Transverse colon (tissue), 4 donors: ENCODE measurements around the gene UQCC2. TPM values are rescaled to one million over a fixed set of nuclear protein-coding genes. Genes with fewer than 3 reads are reported as not detected.

ENCODE experiments used
- DNase-seq: peaks from one replicate; pipeline ENCODE4 v3.0.0-alpha.2; 2019
- H3K27ac ChIP-seq, 4 donors: fragments of 200-600 bp; sonication (generic); 2 replicates each; pipeline ENCODE4 v1.5.1; 2016 to 2018; ENCODE audit warnings: inconsistent platforms in 4 of 4
- H3K27me3 ChIP-seq: fragments of 200-600 bp; sonication (generic); 2 replicates; pipeline ENCODE4 v1.5.1; 2017; ENCODE audit warnings: inconsistent platforms
- H3K36me3 ChIP-seq, 4 donors: fragments of 200-600 bp; sonication (generic); 2 replicates each; pipeline ENCODE4 v1.5.1; 2017 to 2019; ENCODE audit warnings: inconsistent platforms in 4 of 4
- H3K4me1 ChIP-seq, 4 donors: fragments of 200-600 bp; sonication (generic); 2 replicates each; pipeline ENCODE4 v1.5.1; 2017 to 2020; ENCODE audit warnings: inconsistent platforms in 4 of 4
- H3K4me3 ChIP-seq, 4 donors: fragments of 200-600 bp; sonication (generic); 1 replicate in 1 of 4; 2 replicates in 3 of 4; pipeline versions ENCODE4 v1.5.1 to v1.6.1; 2017 to 2019; ENCODE audit warnings: inconsistent platforms in 4 of 4
- H3K9me3 ChIP-seq, 2 donors: fragments of 200-600 bp; sonication (generic); 2 replicates each; pipeline ENCODE4 v1.5.1; 2017 to 2019; ENCODE audit warnings: inconsistent platforms in 2 of 2
- EP300 ChIP-seq: sonication (generic); formaldehyde crosslinking; IDR thresholded peaks from one replicate; pipeline ENCODE4 v1.6.1; 2017; ENCODE audit warnings: antibody characterized with exemption, low read depth
- POLR2A ChIP-seq: fragments of 450-650 bp; IDR thresholded peaks from one replicate; pipeline ENCODE4 v1.6.1; 2016; ENCODE audit warnings: antibody characterized with exemption, mild to moderate bottlenecking, moderate library complexity
- POLR2AphosphoS5 ChIP-seq, 3 donors: sonication (generic); formaldehyde crosslinking; IDR thresholded peaks; one replicate each; pipeline ENCODE4 v1.6.1; 2016; ENCODE audit warnings: antibody characterized with exemption in 3 of 3
- WGBS, 2 donors: methylation state at CpG; one replicate each; pipeline ENCODE4 v1.1.5; 2018; ENCODE audit warnings: low coverage in 1 of 2; 5-methylcytosine and 5-hydroxymethylcytosine counted together
- in situ Hi-C, 4 donors: fragments of 200-750 bp; cut with MboI; loops; one replicate each; pipeline versions ENCODE4 v1.15.0 to v1.15.1; 2017; ENCODE audit warnings: low sequenced_read_pairs in 3 of 4, low pct_ligation_motif_present in 1 of 4, low pct_unique_long_range_greater_than_20kb in 1 of 4
- intact Hi-C: fragments of 100-400 bp; cut with DNase I; formaldehyde crosslinking; loops from one replicate; pipeline ENCODE4 v1.15.1; 2023; ENCODE audit warnings: low total_unique reads
- total RNA-seq, 4 donors: library from RNA; depleted of rRNA; stranded (reverse); fragments of >200 nt; gene quantifications; one replicate each; pipeline ENCODE4 v1.1.0, GENCODE V29; 2016
- TF ChIP-seq, protein P1 (sequence below), 5 experiments: fragments of 200-600 bp in 3 of 5; fragments of 450-650 bp in 2 of 5; sonication (generic) in 3 of 5; IDR thresholded peaks; 1 replicate in 2 of 5; 2 replicates in 3 of 5; pipeline ENCODE4 v1.5.1; 2016 to 2017; ENCODE audit warnings: antibody characterized with exemption in 5 of 5, inconsistent platforms in 3 of 5, mild to moderate bottlenecking in 2 of 5, moderate library complexity in 1 of 5

Gene UQCC2
- total RNA-seq, 4 donors from 2014 or later, result 2.8 to 17.6 (median 8.8) TPM

DNA sequence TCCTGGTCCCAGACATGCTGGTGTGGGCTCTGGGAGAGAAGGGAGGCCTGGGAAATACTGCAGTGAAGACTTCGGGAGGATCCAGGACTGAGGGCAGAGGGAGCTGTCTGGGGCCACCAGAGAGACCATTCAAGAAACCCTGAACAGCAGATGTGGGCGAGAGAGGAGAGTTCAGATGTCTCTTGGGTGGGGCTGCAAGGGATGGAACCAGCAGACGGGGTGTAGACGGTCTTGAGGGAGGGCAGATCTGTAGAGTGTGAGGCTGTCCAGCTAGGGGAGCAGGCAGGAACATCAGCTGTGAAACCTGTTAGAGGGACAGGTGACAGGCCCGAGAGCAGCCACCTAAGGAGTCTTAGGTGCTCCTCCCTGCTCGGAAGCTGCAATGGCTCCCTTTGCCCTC is 51.5 kb downstream of the UQCC2 start:
- no peak for DNase-seq
- Histone ChIP-seq H3K27me3 (no peaks in the 10 kb centered on the region), H3K27ac (no peak overlapping the region), H3K4me1 (no peaks in the 10 kb centered on the region), H3K4me3 (no peak overlapping the region), H3K9me3 (no peaks in the 10 kb centered on the region), H3K36me3 (no peaks in the 10 kb centered on the region)
- in situ Hi-C loops (no loop called here), intact Hi-C loops (no loop called here)
- TF ChIP-seq POLR2AphosphoS5 (IDR thresholded peaks at IDR 0.05) (no peak), POLR2A (no peak), EP300 (no peak)
- TF ChIP-seq, protein P1, sequence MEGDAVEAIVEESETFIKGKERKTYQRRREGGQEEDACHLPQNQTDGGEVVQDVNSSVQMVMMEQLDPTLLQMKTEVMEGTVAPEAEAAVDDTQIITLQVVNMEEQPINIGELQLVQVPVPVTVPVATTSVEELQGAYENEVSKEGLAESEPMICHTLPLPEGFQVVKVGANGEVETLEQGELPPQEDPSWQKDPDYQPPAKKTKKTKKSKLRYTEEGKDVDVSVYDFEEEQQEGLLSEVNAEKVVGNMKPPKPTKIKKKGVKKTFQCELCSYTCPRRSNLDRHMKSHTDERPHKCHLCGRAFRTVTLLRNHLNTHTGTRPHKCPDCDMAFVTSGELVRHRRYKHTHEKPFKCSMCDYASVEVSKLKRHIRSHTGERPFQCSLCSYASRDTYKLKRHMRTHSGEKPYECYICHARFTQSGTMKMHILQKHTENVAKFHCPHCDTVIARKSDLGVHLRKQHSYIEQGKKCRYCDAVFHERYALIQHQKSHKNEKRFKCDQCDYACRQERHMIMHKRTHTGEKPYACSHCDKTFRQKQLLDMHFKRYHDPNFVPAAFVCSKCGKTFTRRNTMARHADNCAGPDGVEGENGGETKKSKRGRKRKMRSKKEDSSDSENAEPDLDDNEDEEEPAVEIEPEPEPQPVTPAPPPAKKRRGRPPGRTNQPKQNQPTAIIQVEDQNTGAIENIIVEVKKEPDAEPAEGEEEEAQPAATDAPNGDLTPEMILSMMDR (IDR thresholded peaks at IDR 0.05), result no peak
- WGBS, 2 donors, result 90 to 100% methylated on average over 1 to 6 of the region's 6 CpGs

GRCh38 chr6:33658982-33659689 is 52.4 kb downstream of the UQCC2 start:
- H3K27me3 ChIP-seq, result no peaks in the 10 kb centered on the region
- H3K36me3 ChIP-seq, result no peaks in the 10 kb centered on the region
- H3K27ac ChIP-seq, result no peak overlapping the region
- no peak for DNase-seq
- no peak overlapping the region for H3K4me3 ChIP-seq
- H3K4me1 ChIP-seq, result no peaks in the 10 kb centered on the region
- no peaks in the 10 kb centered on the region for H3K9me3 ChIP-seq
- in situ Hi-C loops (no loop called here), intact Hi-C loops (no loop called here)
- 90% methylated on average over 16 of the region's 16 CpGs; no CpG with 5 or more reads in 1 of the 2 donors for WGBS, 2 donors
- TF ChIP-seq POLR2A (no peak), EP300 (no peak), POLR2AphosphoS5 (IDR thresholded peaks at IDR 0.05) (no peak)
- TF ChIP-seq, protein P1 (IDR thresholded peaks at IDR 0.05), result no peak

GRCh38 chr6:33656844-33657243 is 54.7 kb downstream of the UQCC2 start:
- no peak overlapping the region for H3K27ac ChIP-seq
- 85% methylated on average over 5 of the region's 5 CpGs; no CpG with 5 or more reads in 1 of the 2 donors for WGBS, 2 donors
- intact Hi-C loops, result no loop called here
- DNase-seq, result no peak
- in situ Hi-C loops, result no loop called here
- H3K36me3 ChIP-seq, result no peaks in the 10 kb centered on the region
- H3K27me3 ChIP-seq, result no peaks in the 10 kb centered on the region
- H3K9me3 ChIP-seq, result no peaks in the 10 kb centered on the region
- no peak for TF ChIP-seq POLR2A
- TF ChIP-seq, protein P1 (IDR thresholded peaks at IDR 0.05), result no peak
- TF ChIP-seq POLR2AphosphoS5 (IDR thresholded peaks at IDR 0.05), result no peak
- no peak for TF ChIP-seq EP300
- no peaks in the 10 kb centered on the region for H3K4me1 ChIP-seq
- no peak overlapping the region for H3K4me3 ChIP-seq

GRCh38 chr6:33654831-33655554 is 56.5 kb downstream of the UQCC2 start:
- TF ChIP-seq POLR2A (no peak), POLR2AphosphoS5 (IDR thresholded peaks at IDR 0.05) (no peak), EP300 (no peak)
- TF ChIP-seq, protein P1 (IDR thresholded peaks at IDR 0.05), result no peak
- WGBS, 2 donors, result 69% methylated on average over 5 of the region's 5 CpGs; no CpG with 5 or more reads in 1 of the 2 donors
- intact Hi-C loops, result no loop called here

More at GRCh38 chr6:33654831-33655554, 56.5 kb downstream of the UQCC2 start:
- in situ Hi-C loops, result no loop called here
- Histone ChIP-seq H3K4me1 (no peaks in the 10 kb centered on the region), H3K9me3 (no peaks in the 10 kb centered on the region), H3K27me3 (no peaks in the 10 kb centered on the region), H3K4me3 (no peak overlapping the region), H3K27ac (no peak overlapping the region), H3K36me3 (no peaks in the 10 kb centered on the region)
- no peak for DNase-seq
